IMR-90 (cell line): Measurements from ENCODE around the gene ZFP36L2. TPM values are rescaled to one million over a fixed set of nuclear protein-coding genes. Genes with fewer than 3 reads are reported as not detected.
A peak's percentile ranks its signal among the peaks of the same experiment; 100 is the strongest.

Experiments
- ATAC-seq: fragments of 200-7000 bp; cut with Tn5 transposase; 2 replicates; pipeline ENCODE4 v1.9.1; 2020; ENCODE audit warnings: low read depth, mild to moderate bottlenecking, moderate library complexity
- BruUV-seq: library from RNA; stranded (reverse); fragments of 400-500 nt; replicated peaks from 2 replicates; lab custom pipeline; 2021; lab: Mats Ljungman, UMichigan
- CTCF ChIA-PET: fragments of 300-600 bp; formaldehyde crosslinking; extraction: SDS; loops from one replicate; lab custom pipeline; 2021; ENCODE audit warnings: antibody characterized with exemption; lab: Yijun Ruan, JAX
- POLR2A ChIA-PET: fragments of 300-600 bp; sonication (Branson Sonifier 250); formaldehyde crosslinking; loops from one replicate; lab custom pipeline; 2022; ENCODE audit warnings: antibody characterized with exemption; ENCODE audit not compliant: unreplicated experiment; lab: Charles Lee
- DNase-seq: peaks from one replicate; pipeline ENCODE4 v3.0.0; 2013
- H2AFZ ChIP-seq: replicated peaks from 2 replicates; pipeline ENCODE3; 2013; ENCODE audit warnings: low read length, mild to moderate bottlenecking; ENCODE audit not compliant: poor library complexity
- H2AK5ac ChIP-seq: 2 replicates; pipeline ENCODE4 v1.6.1; 2013; ENCODE audit warnings: low read depth, low read length, inconsistent platforms
- H2AK9ac ChIP-seq: replicated peaks from 2 replicates; pipeline ENCODE3; 2013; ENCODE audit warnings: mild to moderate bottlenecking, low read depth, low read length, moderate library complexity; ENCODE audit not compliant: poor library complexity
- H2BK120ac ChIP-seq: 2 replicates; pipeline ENCODE4 v1.6.1; 2013; ENCODE audit warnings: low read depth, low read length, inconsistent platforms
- H2BK15ac ChIP-seq: 3 replicates; pipeline ENCODE4 v1.6.1; 2013; ENCODE audit warnings: low read depth, low read length, inconsistent platforms
- H2BK20ac ChIP-seq: 2 replicates; pipeline ENCODE4 v1.6.1; 2013; ENCODE audit warnings: low read depth, mild to moderate bottlenecking, inconsistent platforms, low read length, moderate library complexity
- H2BK5ac ChIP-seq: 2 replicates; pipeline ENCODE4 v1.6.1; 2013; ENCODE audit warnings: mild to moderate bottlenecking, low read depth, low read length, inconsistent platforms; ENCODE audit not compliant: poor library complexity, severe bottlenecking
- H3K14ac ChIP-seq: replicated peaks from 2 replicates; pipeline ENCODE4 v1.6.1; 2013; ENCODE audit warnings: low read depth, low read length, inconsistent platforms
- H3K18ac ChIP-seq: 2 replicates; pipeline ENCODE4 v1.6.1; 2013; ENCODE audit warnings: low read depth, low read length, control low read depth
- H3K23ac ChIP-seq: 2 replicates; pipeline ENCODE4 v1.6.1; 2013; ENCODE audit warnings: low read depth, low read length, inconsistent platforms
- H3K27ac ChIP-seq: 2 replicates; pipeline ENCODE4 v1.5.1; 2013; ENCODE audit warnings: mild to moderate bottlenecking, control low read depth, low read length; ENCODE audit not compliant: insufficient read depth
- H3K27me3 ChIP-seq: 2 replicates; pipeline ENCODE4 v1.6.1; 2013; ENCODE audit warnings: low read length; ENCODE audit not compliant: control insufficient read depth, insufficient read depth
- H3K36me3 ChIP-seq: 2 replicates; pipeline ENCODE4 v1.6.1; 2013; ENCODE audit warnings: low read length, mixed read lengths; ENCODE audit not compliant: control insufficient read depth, insufficient read depth
- H3K4ac ChIP-seq: 2 replicates; pipeline ENCODE4 v1.6.1; 2013; ENCODE audit warnings: low read depth, low read length, inconsistent platforms
- H3K4me1 ChIP-seq: 2 replicates; pipeline ENCODE4 v1.6.1; 2013; ENCODE audit warnings: low read length, mixed read lengths; ENCODE audit not compliant: control insufficient read depth, insufficient read depth
- H3K4me2 ChIP-seq: 2 replicates; pipeline ENCODE4 v1.6.1; 2013; ENCODE audit warnings: low read depth, mild to moderate bottlenecking, control low read depth, low read length, moderate library complexity
- H3K4me3 ChIP-seq: 2 replicates; pipeline ENCODE4 v1.5.1; 2013; ENCODE audit warnings: low read depth, mild to moderate bottlenecking, control low read depth, low read length, moderate library complexity; ENCODE audit not compliant: insufficient read depth
- H3K56ac ChIP-seq: 2 replicates; pipeline ENCODE4 v1.6.1; 2013; ENCODE audit warnings: low read length, inconsistent platforms; ENCODE audit not compliant: insufficient read depth; ENCODE audit errors: extremely low read depth
- H3K79me1 ChIP-seq, 2 experiments: 2 replicates each; pipeline ENCODE4 v1.6.1; 2013; ENCODE audit warnings: low read length in 2 of 2, inconsistent platforms in 1 of 2, low read depth in 1 of 2
- H3K9ac ChIP-seq: 2 replicates; pipeline ENCODE4 v1.6.1; 2013; ENCODE audit warnings: low read depth, low read length, control low read depth
- H3K9me1 ChIP-seq: 2 replicates; pipeline ENCODE4 v1.6.1; 2013; ENCODE audit warnings: low read length, inconsistent platforms; ENCODE audit not compliant: insufficient read depth
- H3K9me3 ChIP-seq: 2 replicates; pipeline ENCODE4 v1.6.1; 2013; ENCODE audit warnings: low read length; ENCODE audit not compliant: control insufficient read depth, insufficient read depth
- H4K20me1 ChIP-seq: 2 replicates; pipeline ENCODE4 v1.6.1; 2013; ENCODE audit warnings: low read length, inconsistent platforms; ENCODE audit not compliant: insufficient read depth
- H4K5ac ChIP-seq: 2 replicates; pipeline ENCODE4 v1.6.1; 2013; ENCODE audit warnings: mild to moderate bottlenecking, low read depth, low read length, control low read depth
- H4K8ac ChIP-seq, 2 experiments: 2 replicates each; pipeline ENCODE4 v1.6.1; 2013; ENCODE audit warnings: low read depth in 2 of 2, low read length in 2 of 2, control low read depth in 1 of 2, inconsistent platforms in 1 of 2
- H4K91ac ChIP-seq: 2 replicates; pipeline ENCODE4 v1.6.1; 2013; ENCODE audit warnings: low read depth, low read length, inconsistent platforms; ENCODE audit not compliant: insufficient read depth
- BHLHE40 ChIP-seq: fragments of 150-350 bp; IDR thresholded peaks from 2 replicates; pipeline ENCODE4 v1.6.1; 2016; ENCODE audit warnings: mild to moderate bottlenecking, low read depth, low read length
- CEBPB ChIP-seq: IDR thresholded peaks from 2 replicates; pipeline ENCODE4 v1.6.1; 2012; ENCODE audit warnings: low read depth, low read length, improper control_type of control experiment
- CHD1 ChIP-seq: IDR thresholded peaks from 2 replicates; pipeline ENCODE4 v1.6.1; 2012; ENCODE audit warnings: low read depth, low read length, improper control_type of control experiment
- FOS ChIP-seq: fragments of 150-350 bp; IDR thresholded peaks from 2 replicates; pipeline ENCODE4 v1.6.1; 2016; ENCODE audit warnings: low read depth, low read length
- MAFK ChIP-seq: IDR thresholded peaks from 2 replicates; pipeline ENCODE4 v1.6.1; 2012; ENCODE audit warnings: low read depth, low read length, improper control_type of control experiment
- MXI1 ChIP-seq: IDR thresholded peaks from 2 replicates; pipeline ENCODE4 v1.6.1; 2012; ENCODE audit warnings: low read depth, mild to moderate bottlenecking, low read length, moderate library complexity, borderline replicate concordance
- NFE2L2 ChIP-seq: fragments of 150-350 bp; IDR thresholded peaks from 2 replicates; pipeline ENCODE4 v1.6.1; 2016; ENCODE audit warnings: low read depth, mild to moderate bottlenecking, low read length
- POLR2A ChIP-seq: IDR thresholded peaks from 2 replicates; pipeline ENCODE4 v1.6.1; 2012; ENCODE audit warnings: mild to moderate bottlenecking, low read depth, low read length
- RFX5 ChIP-seq: IDR thresholded peaks from 2 replicates; pipeline ENCODE4 v1.8.0; 2012; ENCODE audit warnings: low read depth, mild to moderate bottlenecking, low read length, moderate library complexity
- SMC3 ChIP-seq: fragments of 150-350 bp; IDR thresholded peaks from 2 replicates; pipeline ENCODE4 v1.6.1; 2016; ENCODE audit warnings: low read depth, mild to moderate bottlenecking, antibody characterized with exemption, low read length, moderate library complexity
- WGBS, 2 experiments: methylation state at CpG; one replicate each; pipeline versions ENCODE4 v1.1.5 to v1.1.7; 2013; ENCODE audit warnings: missing lambda C conversion rate in 2 of 2; ENCODE audit not compliant: insufficient read length in 1 of 2; ENCODE audit errors: extremely low coverage in 2 of 2; 5-methylcytosine and 5-hydroxymethylcytosine counted together
- dilution Hi-C: fragments of 300-500 bp; cut with HindIII; formaldehyde crosslinking; loops from one replicate; pipeline ENCODE4 v1.14.3; 2018; ENCODE audit warnings: low sequenced_read_pairs; ENCODE audit not compliant: unreplicated experiment
- in situ Hi-C: fragments of 300-500 bp; cut with MboI; formaldehyde crosslinking; loops from 3 replicates; pipeline ENCODE4 v1.14.3; 2019; ENCODE audit warnings: low sequenced_read_pairs, inconsistent platforms, mixed read lengths
- intact Hi-C: fragments of 100-400 bp; cut with micrococcal nuclease; formaldehyde crosslinking; loops from 2 replicates; pipeline ENCODE4 v1.10.0; 2022
- polyA plus RNA-seq, 3 experiments: library from polyadenylated mRNA; depleted of rRNA; stranded (reverse); fragments of >200 nt; gene quantifications; 2 replicates each; pipeline ENCODE4 v1.2.3, GENCODE V29; 2012; ENCODE audit warnings: low replicate concordance in 1 of 3
- total RNA-seq: library from RNA; depleted of rRNA; stranded (reverse); fragments of >200 nt; gene quantifications from 2 replicates; pipeline ENCODE4 v1.2.3, GENCODE V29; 2012
- TF ChIP-seq, protein P1 (sequence below): conservative IDR thresholded peaks from 2 replicates; pipeline ENCODE4 v1.5.1; 2012; ENCODE audit warnings: mild to moderate bottlenecking, low read depth, low read length, improper control_type of control experiment
- TF ChIP-seq, protein P2 (sequence below): fragments of 150-350 bp; IDR thresholded peaks from 2 replicates; pipeline ENCODE4 v1.6.1; 2017; ENCODE audit warnings: mild to moderate bottlenecking, antibody characterized with exemption, low read length, low read depth
- TF ChIP-seq, protein P3 (sequence below): fragments of 150-350 bp; IDR thresholded peaks from 2 replicates; pipeline ENCODE4 v1.6.1; 2016; ENCODE audit warnings: low read depth, mild to moderate bottlenecking, low read length, moderate library complexity, borderline replicate concordance

The ZFP36L2 gene
- total and polyA plus RNA-seq, 2 of the 4 experiments (the other 2 are of a cell fraction), result 1.8 to 20.1 TPM

DNA sequence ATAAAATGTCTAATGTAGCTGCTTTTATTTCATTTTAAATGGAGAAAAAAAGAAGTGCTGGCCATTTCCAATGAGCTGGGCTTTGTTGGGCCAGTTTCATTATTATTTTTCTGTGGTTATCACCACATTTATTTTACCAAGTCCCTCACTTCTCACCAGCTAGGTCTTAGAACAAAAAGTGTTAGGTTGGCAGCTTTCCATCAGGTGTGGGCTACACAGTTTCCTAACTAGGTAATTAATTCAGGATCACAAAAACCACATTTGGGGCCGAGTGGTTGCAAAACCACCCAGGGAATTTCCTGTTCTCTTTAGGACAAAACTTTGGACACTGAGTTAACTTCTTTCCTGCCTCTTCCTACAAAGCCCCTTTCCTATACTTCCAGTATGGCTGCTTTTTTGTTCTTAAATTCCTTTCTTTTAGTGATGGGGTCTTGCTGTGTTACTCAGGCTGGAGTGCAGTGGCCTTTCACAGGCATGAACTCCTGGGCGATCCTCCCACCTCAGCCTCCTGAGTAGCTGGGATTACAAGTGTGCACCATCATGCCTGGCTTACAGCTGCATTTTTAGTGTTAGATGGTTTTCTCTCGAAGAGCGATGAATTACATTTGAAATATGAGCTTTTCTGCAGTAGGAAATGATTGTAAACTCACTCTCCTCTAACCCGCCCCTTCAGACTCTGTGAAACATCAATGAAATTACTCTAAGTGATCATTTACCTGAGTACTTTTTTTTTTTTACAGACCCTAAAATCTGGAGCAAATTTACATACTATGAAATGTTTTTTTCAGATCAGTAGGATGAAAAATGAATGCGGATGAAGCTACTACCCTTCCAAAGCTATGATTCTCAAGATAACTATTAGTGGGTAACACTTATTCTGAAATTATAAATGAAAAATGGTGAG lies 2.6 kb upstream of the ZFP36L2 start:
- no CpG with 5 or more reads among the region's 6 CpGs for WGBS, 2 experiments
- Histone ChIP-seq H3K9me1 (no peaks in the 10 kb centered on the region; the same call in 1 of the 2 replicates), H3K4me2 (no peak overlapping the region), H3K79me1 (peaks cover 8 to 18% of the 10 kb centered on the region in 2 experiments; a peak in 3 of 4 replicates), H3K56ac (no peak overlapping the region), H2BK120ac (peak overlapping the region; percentile 70), H2AK5ac (peak overlapping the region; percentile 35; the same call in 1 of the 2 replicates), H2BK15ac (no peak overlapping the region), H2BK5ac (no peak overlapping the region), H3K18ac (no peak overlapping the region), H3K4ac (peak overlapping the region; percentile 79), H3K9me3 (no peaks in the 10 kb centered on the region), H3K4me3 (no peak overlapping the region), H2AK9ac (no peak overlapping the region), H3K27me3 (no peaks in the 10 kb centered on the region), H3K23ac (peak overlapping the region; percentile 50; the same call in 1 of the 2 replicates), H3K9ac (no peak overlapping the region), H4K8ac (peak overlapping the region in 1 of 2 experiments; percentile 42; a peak in 1 of 4 replicates), H3K27ac (no peak overlapping the region), H2BK20ac (no peak overlapping the region; the same call in 1 of the 2 replicates), H4K20me1 (peaks cover 22% of the 10 kb centered on the region), H3K4me1 (peaks cover 8% of the 10 kb centered on the region), H4K91ac (no peak overlapping the region), H2AFZ (no peak overlapping the region), H3K14ac (no peak overlapping the region; the same call in 1 of the 2 replicates), H4K5ac (no peak overlapping the region), H3K36me3 (peaks cover 13% of the 10 kb centered on the region; the same call in 1 of the 2 replicates)
- ChIA-PET CTCF (interaction anchor here (0.6 to 2.2 kb wide), 20 partner anchors 9 to 418 kb away, joined by 3 to 12 read pairs (median 3); no protein-coding TSS in a partner anchor), POLR2A (interaction anchor here (0.5 kb wide), 1 partner anchor 9 kb away, joined by 5 read pairs; no protein-coding TSS in a partner anchor)
- intact Hi-C loops, result loop anchor here (1.0 to 5.0 kb wide), 4 partner anchors 113 to 402 kb away; no protein-coding TSS in a partner anchor
- BruUV-seq, result no TSS peak
- no peak for DNase-seq
- in situ Hi-C loops, result loop anchor here (10.0 kb wide), 2 partner anchors 154 to 254 kb away; no protein-coding TSS in a partner anchor
- dilution Hi-C loops, result no loop called here
- ATAC-seq, result no peak
- TF ChIP-seq, protein P1, sequence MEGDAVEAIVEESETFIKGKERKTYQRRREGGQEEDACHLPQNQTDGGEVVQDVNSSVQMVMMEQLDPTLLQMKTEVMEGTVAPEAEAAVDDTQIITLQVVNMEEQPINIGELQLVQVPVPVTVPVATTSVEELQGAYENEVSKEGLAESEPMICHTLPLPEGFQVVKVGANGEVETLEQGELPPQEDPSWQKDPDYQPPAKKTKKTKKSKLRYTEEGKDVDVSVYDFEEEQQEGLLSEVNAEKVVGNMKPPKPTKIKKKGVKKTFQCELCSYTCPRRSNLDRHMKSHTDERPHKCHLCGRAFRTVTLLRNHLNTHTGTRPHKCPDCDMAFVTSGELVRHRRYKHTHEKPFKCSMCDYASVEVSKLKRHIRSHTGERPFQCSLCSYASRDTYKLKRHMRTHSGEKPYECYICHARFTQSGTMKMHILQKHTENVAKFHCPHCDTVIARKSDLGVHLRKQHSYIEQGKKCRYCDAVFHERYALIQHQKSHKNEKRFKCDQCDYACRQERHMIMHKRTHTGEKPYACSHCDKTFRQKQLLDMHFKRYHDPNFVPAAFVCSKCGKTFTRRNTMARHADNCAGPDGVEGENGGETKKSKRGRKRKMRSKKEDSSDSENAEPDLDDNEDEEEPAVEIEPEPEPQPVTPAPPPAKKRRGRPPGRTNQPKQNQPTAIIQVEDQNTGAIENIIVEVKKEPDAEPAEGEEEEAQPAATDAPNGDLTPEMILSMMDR, result no peak
- TF ChIP-seq MXI1 (no peak), CHD1 (no peak), NFE2L2 (no peak), CEBPB (no peak), FOS (no peak), RFX5 (no peak), BHLHE40 (no peak), SMC3 (no peak), POLR2A (no peak), MAFK (no peak)
- TF ChIP-seq, protein P2, sequence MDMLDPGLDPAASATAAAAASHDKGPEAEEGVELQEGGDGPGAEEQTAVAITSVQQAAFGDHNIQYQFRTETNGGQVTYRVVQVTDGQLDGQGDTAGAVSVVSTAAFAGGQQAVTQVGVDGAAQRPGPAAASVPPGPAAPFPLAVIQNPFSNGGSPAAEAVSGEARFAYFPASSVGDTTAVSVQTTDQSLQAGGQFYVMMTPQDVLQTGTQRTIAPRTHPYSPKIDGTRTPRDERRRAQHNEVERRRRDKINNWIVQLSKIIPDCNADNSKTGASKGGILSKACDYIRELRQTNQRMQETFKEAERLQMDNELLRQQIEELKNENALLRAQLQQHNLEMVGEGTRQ, result no peak
- TF ChIP-seq, protein P3, sequence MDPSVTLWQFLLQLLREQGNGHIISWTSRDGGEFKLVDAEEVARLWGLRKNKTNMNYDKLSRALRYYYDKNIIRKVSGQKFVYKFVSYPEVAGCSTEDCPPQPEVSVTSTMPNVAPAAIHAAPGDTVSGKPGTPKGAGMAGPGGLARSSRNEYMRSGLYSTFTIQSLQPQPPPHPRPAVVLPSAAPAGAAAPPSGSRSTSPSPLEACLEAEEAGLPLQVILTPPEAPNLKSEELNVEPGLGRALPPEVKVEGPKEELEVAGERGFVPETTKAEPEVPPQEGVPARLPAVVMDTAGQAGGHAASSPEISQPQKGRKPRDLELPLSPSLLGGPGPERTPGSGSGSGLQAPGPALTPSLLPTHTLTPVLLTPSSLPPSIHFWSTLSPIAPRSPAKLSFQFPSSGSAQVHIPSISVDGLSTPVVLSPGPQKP, result no peak
